ENCODE measurements around the gene HOXB4. TPM values are rescaled to one million over a fixed set of nuclear protein-coding genes. Genes with fewer than 3 reads are reported as not detected.

The HOXB4 gene
- total RNA-seq = 0.90 and 1.0 TPM in 2 replicates

DNA sequence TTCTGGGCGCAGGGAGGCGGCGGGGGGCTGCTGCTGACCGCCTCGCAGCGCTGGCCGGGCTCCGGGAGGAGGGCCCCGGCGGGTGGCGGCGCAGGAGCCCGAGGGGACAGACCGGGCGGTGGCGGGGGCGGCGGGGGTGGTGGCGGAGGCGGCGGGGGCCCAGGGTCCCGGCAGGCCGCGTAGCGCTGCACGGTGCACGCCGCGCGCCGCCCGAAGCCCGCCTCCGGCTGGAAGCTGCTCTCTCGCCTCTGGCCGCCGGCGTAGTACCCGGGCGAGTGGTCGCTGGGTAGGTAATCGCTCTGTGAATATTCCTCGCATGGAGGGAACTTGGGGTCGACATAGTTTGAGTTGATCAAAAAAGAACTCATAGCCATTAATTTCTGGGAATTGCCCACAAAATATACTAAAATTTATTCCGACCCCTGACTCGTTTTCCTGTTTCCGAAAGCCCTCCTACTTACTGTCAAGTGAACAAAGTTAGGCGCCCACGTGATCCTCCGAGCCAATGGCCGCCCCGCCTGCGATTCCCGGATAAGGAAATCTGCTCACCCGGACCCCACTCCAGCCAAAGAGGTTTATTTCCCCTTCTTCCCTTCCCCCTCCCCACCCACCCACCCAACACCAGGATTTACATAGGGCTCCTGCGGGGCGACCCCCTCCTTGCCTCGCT lies at the start of gene HOXB4:
HOXB4 (minus strand) TSS at position 405 of the 670 bp plus-strand sequence; CDS start at position 374, 31 bp downstream.
- DNase-seq (ENCODE audit: low read depth in 2 of 2) = peak; percentile 52 to 89

GRCh38 chr17:48627118-48627597 lies 49.0 kb upstream of the HOXB4 start:
- no peak for DNase-seq (ENCODE audit: low read depth in 2 of 2)

- peak in 1 of 2 donors; percentile 47 for DNase-seq (ENCODE audit: low read depth in 2 of 2)
These were observed 48.3 kb upstream of the HOXB4 start, which contains the start of gene HOXB9 for GRCh38 chr17:48626245-48627117. Gene HOXB9 (minus strand): TSS chr17:48626358. CDS start chr17:48626269, 89 bp downstream.

DNA sequence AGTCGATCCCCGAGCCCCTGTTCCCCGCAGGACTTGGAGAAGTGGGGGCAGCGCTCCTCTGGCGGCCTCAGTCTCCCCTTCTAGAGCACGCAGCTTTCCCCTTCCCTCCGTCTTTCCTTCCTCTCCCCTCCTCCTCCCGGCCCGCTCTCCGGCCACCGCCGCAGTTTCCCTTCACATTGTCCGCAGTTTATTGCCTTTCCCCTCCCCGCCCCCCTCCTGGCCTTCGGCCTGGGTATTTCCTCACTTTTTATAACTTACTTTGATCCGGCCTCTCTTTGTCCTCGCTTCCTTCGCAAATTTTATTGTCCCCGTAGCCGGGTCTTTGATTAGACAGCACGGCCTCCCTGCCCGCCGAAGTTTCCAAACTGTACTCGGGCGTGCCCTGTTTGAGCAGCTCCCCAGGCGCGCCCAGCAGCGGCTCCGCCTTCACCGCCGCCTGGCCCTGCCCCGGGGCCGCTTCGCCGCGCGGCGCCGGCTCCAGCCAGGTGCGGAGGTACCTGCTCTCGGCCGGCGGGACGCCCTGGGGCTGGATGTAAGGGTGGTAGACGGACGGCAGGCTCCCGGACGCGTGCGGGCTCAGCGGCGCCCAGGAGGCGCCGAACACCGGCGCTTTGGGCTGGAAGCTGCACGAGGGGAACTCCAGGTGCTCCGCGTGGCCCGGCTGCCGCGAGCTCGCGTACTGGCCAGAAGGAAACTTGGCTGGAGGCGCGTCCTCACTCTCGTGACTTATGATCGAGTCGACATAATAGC lies 47.5 kb upstream of the HOXB4 start:
- peak in 1 of 2 donors; percentile 55 for DNase-seq (ENCODE audit: low read depth in 2 of 2)

- DNase-seq (ENCODE audit: low read depth in 2 of 2) = peak in 1 of 2 donors; percentile 32
These were observed 46.7 kb upstream of the HOXB4 start for GRCh38 chr17:48624544-48625494.

DNA sequence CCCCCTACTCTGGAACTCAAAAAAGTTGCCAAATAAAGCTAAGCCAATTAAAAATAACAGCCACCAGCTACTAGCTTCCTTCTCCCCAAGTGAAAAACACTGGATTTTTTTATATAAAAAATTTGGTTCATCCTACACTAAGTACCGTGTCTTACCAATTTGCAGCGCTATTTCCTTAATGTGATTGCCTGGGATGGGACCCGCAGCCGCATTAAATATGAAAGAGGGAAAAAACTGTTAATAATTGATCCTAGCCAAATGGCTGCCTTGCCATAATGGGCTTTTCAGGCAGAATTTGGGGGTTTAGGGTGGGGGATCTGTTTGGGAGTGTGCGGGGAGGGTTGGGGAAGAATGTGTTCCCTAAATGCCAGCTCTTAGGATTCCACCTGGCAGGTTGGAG lies 46.0 kb upstream of the HOXB4 start:
- no peak for DNase-seq (ENCODE audit: low read depth in 2 of 2)

DNA sequence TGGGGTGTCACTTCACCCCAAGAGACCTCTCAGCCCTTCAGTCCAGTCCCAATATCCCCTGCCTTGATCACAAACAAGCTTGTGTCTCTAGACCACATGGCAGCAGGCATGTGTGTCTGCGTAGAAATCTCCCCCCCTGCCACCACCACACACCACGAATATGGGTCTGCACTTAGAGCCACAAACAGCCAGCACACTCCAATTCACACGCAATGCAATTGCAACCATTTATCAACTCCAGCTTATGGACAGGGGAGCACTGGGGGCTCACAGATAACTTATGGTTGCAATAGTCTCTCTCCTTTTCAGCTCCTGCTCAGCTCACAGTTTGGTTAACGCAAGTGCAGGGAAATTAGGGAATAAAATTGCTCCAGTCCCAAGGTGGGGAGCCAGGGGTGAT lies 45.4 kb upstream of the HOXB4 start:
- no peak for DNase-seq (ENCODE audit: low read depth in 2 of 2)

DNA sequence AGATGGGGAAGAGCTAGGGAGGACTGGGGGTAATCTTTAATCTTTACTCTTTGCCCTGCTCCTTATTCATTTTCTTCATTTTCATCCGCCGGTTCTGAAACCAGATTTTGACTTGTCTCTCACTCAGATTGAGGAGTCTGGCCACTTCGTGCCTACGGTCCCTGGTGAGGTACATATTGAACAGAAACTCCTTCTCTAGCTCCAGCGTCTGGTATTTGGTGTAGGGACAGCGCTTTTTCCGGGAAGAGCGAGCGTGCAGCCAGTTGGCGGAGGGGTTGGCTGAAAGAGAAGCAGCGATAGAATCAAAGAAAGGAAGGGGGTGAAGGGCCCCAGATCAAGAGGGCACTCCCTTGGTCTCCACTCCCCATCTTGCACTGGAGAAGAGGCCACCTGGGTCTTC lies 44.7 kb upstream of the HOXB4 start:
- DNase-seq (ENCODE audit: low read depth in 2 of 2) = no peak

GRCh38 chr17:48621410-48622392 lies 43.6 kb upstream of the HOXB4 start:
- DNase-seq (ENCODE audit: low read depth in 2 of 2) = no peak

- DNase-seq (ENCODE audit: low read depth in 2 of 2) = no peak
These were observed 42.5 kb upstream of the HOXB4 start for GRCh38 chr17:48620461-48621139.

- DNase-seq (ENCODE audit: low read depth in 2 of 2) = no peak
These were observed 41.8 kb upstream of the HOXB4 start for GRCh38 chr17:48619826-48620449.

DNA sequence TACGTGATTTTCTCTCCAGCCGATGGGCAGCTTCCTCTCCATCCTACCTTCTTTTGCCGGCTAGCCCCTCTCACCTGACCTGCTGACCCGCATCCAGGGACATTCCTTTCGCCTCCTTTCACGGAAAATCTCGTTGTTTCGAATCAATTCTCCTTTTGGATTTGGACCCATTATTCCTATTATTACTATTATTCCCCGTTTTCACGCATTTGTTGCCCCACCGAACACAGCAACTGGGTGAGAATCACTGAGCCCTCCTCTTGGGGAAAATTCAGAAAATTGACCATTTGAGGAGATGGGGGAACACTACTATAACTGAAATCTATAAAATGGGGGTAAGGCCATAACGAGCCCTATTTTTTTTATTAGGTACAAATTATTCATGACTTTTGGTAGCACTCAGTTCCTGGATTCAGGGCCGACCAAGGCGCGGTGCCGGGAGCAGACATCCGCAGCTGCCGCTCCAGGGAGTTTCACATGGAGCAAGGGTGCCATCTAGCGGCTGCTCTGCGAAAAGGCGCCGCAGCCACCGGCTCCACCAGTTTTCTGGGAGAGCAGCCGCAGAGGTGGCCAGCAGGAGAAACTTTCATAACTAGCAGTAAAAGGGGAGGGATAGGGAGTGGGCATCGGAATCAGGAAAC lies 40.2 kb upstream of the HOXB4 start:
- peak; percentile 65 to 86 for DNase-seq (ENCODE audit: low read depth in 2 of 2)

GRCh38 chr17:48617471-48618255 lies 39.5 kb upstream of the HOXB4 start:
- no peak for DNase-seq (ENCODE audit: low read depth in 2 of 2)

DNA sequence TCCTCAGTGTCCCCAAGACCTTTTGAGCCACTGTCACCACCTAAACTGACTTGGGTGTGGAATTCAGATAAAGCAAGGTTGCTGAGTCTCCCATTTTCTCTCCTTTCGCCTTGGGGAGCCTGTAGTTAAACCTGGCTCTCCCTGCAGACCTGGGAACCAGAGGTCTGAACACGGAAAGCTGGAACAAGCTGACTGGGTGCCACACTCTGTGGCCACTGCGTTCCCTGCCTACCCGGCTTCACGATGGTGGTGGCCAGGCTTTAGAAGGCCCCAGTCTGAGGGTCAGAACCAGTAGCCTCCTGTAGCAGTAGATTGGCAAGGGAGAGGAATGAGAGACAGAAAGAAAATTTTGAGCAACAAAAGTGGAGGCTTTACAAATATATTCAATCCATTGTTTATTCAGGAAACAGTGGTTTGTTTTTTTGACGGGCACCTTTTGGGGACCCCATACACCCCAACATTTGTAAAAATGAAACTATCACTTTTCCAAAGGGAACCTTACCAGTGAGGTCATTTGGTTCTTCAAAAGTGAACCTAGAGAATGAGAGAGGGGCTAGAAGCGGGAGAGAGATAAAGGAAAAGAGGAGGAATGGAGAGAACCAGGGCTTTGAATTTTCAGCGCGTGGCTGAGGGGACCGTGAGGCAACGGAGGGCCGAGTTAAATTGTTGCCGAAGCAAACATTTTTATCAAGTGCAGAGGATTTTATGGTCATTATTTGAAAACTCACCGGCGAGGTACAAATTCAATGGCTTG lies 38.7 kb upstream of the HOXB4 start:
- DNase-seq (ENCODE audit: low read depth in 2 of 2) = no peak

DNA sequence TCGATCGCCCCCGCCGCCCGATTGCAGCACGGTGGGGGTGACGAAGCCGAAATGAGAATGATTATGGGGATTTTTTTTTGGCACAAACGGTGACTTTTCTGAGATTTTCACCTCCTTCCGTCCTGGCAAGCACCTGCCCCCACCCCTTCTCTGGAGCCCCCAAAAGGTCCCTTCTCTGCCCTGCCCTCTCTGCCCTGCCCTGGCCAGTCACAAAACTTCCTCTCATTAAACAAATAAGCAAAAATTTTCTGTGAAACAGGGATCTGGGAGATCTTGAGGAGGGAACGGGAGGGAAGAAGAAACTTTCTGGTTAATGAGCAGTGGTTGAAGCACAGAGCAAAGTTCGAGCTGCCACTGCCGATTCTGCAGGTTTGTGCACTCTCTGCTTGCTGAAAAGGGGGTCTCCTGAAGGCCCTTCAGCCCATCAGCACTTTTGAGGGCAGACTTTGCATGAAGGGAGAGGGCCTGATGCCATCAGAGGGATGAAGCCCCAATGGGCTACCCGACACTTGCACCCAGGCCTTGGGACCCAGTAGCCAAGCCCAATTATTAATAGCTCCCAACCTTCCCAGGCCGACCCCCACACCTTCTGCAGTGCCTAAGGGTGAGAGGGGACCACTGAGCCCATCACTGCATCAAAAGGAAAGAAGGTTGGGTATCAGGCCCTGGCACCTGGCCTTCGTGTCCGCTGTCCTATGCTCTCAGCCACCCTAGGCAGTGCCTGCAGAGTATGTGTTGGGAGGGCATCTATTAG lies 38.0 kb upstream of the HOXB4 start:
- DNase-seq (ENCODE audit: low read depth in 2 of 2) = no peak
